ENCODE data around the gene STAU1. TPM values are rescaled to one million over a fixed set of nuclear protein-coding genes. Genes with fewer than 3 reads are reported as not detected.
"Not testable (repeated sequence)": the region's sequence is repeated elsewhere in the genome, so short reads cannot be mapped to it uniquely, and the experiment has no call there.

The STAU1 gene
- total RNA-seq, 2 experiments from 2014 or later: 61.4 to 65.8 TPM

GRCh38 chr20:49112596-49113274 is 75.4 kb downstream of the STAU1 start:
- no peak overlapping the region for H3K4me3 Mint-ChIP-seq

GRCh38 chr20:49110767-49111694 is 77.1 kb downstream of the STAU1 start:
- ChIA-PET CTCF (interaction anchor here (0.8 kb wide), 1 partner anchor 1352 kb away, joined by 3 read pairs; no protein-coding TSS in a partner anchor), POLR2A (no interaction called here)
- no peaks in the 10 kb centered on the region for H3K4me1 Mint-ChIP-seq (ENCODE audit: low read depth)

More at GRCh38 chr20:49112596-49113274, 75.4 kb downstream of the STAU1 start:
- Histone ChIP-seq H3K9me3 (ENCODE audit: control insufficient read depth in 1 of 2, insufficient read depth in 1 of 2, low read length in 2 of 2) (no peaks in the 10 kb centered on the region), H3K27me3 (ENCODE audit: control insufficient read depth in 1 of 2, insufficient read depth in 2 of 2, low read length in 2 of 2) (no peaks in the 10 kb centered on the region), H3K27ac (ENCODE audit: low read depth in 1 of 2, low read length in 2 of 2) (no peak overlapping the region), H3K4me1 (ENCODE audit: insufficient read depth, low read length) (no peaks in the 10 kb centered on the region), H3K4me3 (ENCODE audit: low read length) (no peak overlapping the region), H3K36me3 (ENCODE audit: insufficient read depth, low read length) (peaks cover 59% of the 10 kb centered on the region)
- intact Hi-C loops (cut with DNase I, micrococcal nuclease): no loop called here
- no peak for DNase-seq
- ChIA-PET POLR2A (no interaction called here), CTCF (no interaction called here)
- H3K27ac Mint-ChIP-seq: no peak overlapping the region
- no peak for ATAC-seq (ENCODE audit: poor library complexity)
- H3K27me3 Mint-ChIP-seq: no peaks in the 10 kb centered on the region
- no peak for TF ChIP-seq CTCF (IDR thresholded peaks at IDR 0.05)
- no peaks in the 10 kb centered on the region for H3K9me3 Mint-ChIP-seq
- no peaks in the 10 kb centered on the region for H3K4me1 Mint-ChIP-seq (ENCODE audit: low read depth)
- H3K36me3 Mint-ChIP-seq (ENCODE audit: low read depth): peaks cover 67% of the 10 kb centered on the region

DNA sequence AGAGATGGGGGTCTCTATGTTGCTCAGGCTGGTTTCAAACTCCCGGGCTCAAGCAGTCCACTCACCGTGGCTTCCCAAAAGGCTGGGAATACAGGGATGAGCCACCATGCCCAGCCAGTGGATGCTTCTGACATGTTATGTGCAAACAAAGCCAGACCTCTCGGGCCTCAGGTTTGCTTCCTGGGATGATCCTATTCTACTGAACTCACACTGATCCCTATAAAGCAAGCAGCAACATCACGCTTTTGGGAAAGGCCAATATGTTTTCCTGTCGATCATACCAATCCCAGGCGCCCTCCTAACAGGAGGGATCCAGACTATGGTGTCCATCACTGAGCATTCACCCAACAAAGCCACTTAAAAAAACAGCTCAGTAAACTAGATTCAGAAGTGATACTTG is 81.8 kb downstream of the STAU1 start:
- POLR2A ChIA-PET: no interaction called here
- no peak for TF ChIP-seq CTCF (IDR thresholded peaks at IDR 0.05)
- Histone ChIP-seq H3K27me3 (ENCODE audit: control insufficient read depth in 1 of 2, insufficient read depth in 2 of 2, low read length in 2 of 2) (no peaks in the 10 kb centered on the region), H3K4me1 (ENCODE audit: insufficient read depth, low read length) (no peaks in the 10 kb centered on the region), H3K36me3 (ENCODE audit: insufficient read depth, low read length) (peaks cover 27% of the 10 kb centered on the region), H3K27ac (ENCODE audit: low read depth in 1 of 2, low read length in 2 of 2) (no peak overlapping the region), H3K9me3 (ENCODE audit: control insufficient read depth in 1 of 2, insufficient read depth in 1 of 2, low read length in 2 of 2) (no peaks in the 10 kb centered on the region), H3K4me3 (ENCODE audit: low read length) (no peak overlapping the region)
- ATAC-seq (ENCODE audit: poor library complexity) (no peak), DNase-seq (no peak)
- H3K36me3 Mint-ChIP-seq (ENCODE audit: low read depth): peaks cover 45% of the 10 kb centered on the region
- intact Hi-C loops (cut with DNase I, micrococcal nuclease): no loop called here
- peaks cover 1% of the 10 kb centered on the region for H3K4me1 Mint-ChIP-seq (ENCODE audit: low read depth)
- H3K9me3 Mint-ChIP-seq: no peaks in the 10 kb centered on the region
- CTCF ChIA-PET: no interaction called here
- H3K27ac Mint-ChIP-seq: no peak overlapping the region
- H3K27me3 Mint-ChIP-seq: no peaks in the 10 kb centered on the region
- H3K4me3 Mint-ChIP-seq: no peak overlapping the region

More at GRCh38 chr20:49110767-49111694, 77.1 kb downstream of the STAU1 start:
- intact Hi-C loops (cut with DNase I, micrococcal nuclease): no loop called here
- H3K9me3 Mint-ChIP-seq: no peaks in the 10 kb centered on the region
- DNase-seq (no peak), ATAC-seq (ENCODE audit: poor library complexity) (no peak)
- H3K27me3 Mint-ChIP-seq: no peaks in the 10 kb centered on the region
- H3K4me3 Mint-ChIP-seq: no peak overlapping the region
- Histone ChIP-seq H3K27me3 (ENCODE audit: control insufficient read depth in 1 of 2, insufficient read depth in 2 of 2, low read length in 2 of 2) (no peaks in the 10 kb centered on the region), H3K9me3 (ENCODE audit: control insufficient read depth in 1 of 2, insufficient read depth in 1 of 2, low read length in 2 of 2) (no peaks in the 10 kb centered on the region), H3K36me3 (ENCODE audit: insufficient read depth, low read length) (peaks cover 45% of the 10 kb centered on the region), H3K27ac (ENCODE audit: low read depth in 1 of 2, low read length in 2 of 2) (no peak overlapping the region), H3K4me1 (ENCODE audit: insufficient read depth, low read length) (no peaks in the 10 kb centered on the region), H3K4me3 (ENCODE audit: low read length) (no peak overlapping the region)
- H3K27ac Mint-ChIP-seq: no peak overlapping the region
- TF ChIP-seq CTCF (IDR thresholded peaks at IDR 0.05): no peak
- peaks cover 50% of the 10 kb centered on the region for H3K36me3 Mint-ChIP-seq (ENCODE audit: low read depth)

DNA sequence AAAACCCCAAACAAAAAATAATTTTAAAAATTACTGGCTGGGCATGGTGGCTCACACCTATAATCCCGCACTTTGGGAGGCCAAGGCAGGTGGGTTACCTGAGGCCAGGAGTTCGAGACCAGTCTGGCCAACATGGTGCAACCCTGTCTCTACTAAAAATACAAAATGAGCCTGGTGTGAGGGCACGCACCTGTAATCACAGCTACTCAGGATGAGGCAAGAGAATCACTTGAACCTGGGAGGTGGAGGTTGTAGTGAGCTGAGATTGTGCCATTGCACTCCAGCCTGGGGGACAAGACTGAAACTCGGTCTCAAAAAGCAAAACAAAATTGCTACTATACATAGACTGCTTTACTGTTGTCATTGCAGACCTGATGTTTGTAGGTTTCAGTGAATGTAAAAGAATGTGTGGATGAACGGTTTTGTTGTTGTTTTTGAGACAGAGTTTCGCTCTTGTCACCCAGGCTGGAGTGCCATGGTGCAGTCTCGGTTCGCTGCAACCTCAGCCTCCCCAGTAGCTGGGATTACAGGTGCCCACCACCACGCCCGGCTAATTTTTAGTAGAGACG is 83.1 kb downstream of the STAU1 start:
- intact Hi-C loops (cut with DNase I, micrococcal nuclease); H3K27me3 Mint-ChIP-seq; H3K4me3 ChIP-seq (ENCODE audit: low read length); H3K4me1 Mint-ChIP-seq (ENCODE audit: low read depth); H3K27ac ChIP-seq (ENCODE audit: low read depth in 1 of 2, low read length in 2 of 2); H3K9me3 ChIP-seq (ENCODE audit: control insufficient read depth in 1 of 2, insufficient read depth in 1 of 2, low read length in 2 of 2); H3K4me3 Mint-ChIP-seq; CTCF ChIA-PET; DNase-seq; POLR2A ChIA-PET; H3K4me1 ChIP-seq (ENCODE audit: insufficient read depth, low read length); ATAC-seq (ENCODE audit: poor library complexity); H3K27me3 ChIP-seq (ENCODE audit: control insufficient read depth in 1 of 2, insufficient read depth in 2 of 2, low read length in 2 of 2); H3K9me3 Mint-ChIP-seq; H3K27ac Mint-ChIP-seq: not testable (repeated sequence)
- peaks cover 21% of the 10 kb centered on the region for H3K36me3 ChIP-seq (ENCODE audit: insufficient read depth, low read length)
- H3K36me3 Mint-ChIP-seq (ENCODE audit: low read depth): peaks cover 43% of the 10 kb centered on the region

Measured in CD4-positive, alpha-beta T cell (primary cell).